GM21423 (cell line): ENCODE data around the gene NRXN3.

Experiments used
- ATAC-seq: cut with Tn5 transposase; IDR thresholded peaks from one replicate; pipeline ENCODE4 v1.9.1; 2021; ENCODE audit warnings: mild to moderate bottlenecking, moderate library complexity; ENCODE audit not compliant: unreplicated experiment

NRXN3 gene

DNA sequence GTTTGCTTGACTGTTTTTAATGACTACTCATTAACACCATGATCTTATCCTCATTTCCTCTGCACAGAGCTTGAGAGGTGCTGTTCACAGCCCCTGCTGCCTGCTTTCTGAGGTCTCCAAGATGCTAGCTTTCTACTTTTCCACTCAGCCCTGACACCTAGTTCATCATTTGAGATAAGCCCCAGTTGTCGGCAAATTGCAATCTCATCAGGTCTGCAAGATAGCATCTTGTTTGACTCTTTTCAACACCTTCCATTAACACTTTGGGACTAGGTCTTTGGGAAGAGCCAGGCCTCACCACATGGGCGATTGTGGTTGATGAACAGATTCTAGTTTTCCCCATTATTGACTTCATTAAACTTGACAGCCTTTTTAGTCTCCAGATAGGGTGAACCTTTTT lies 1136.4 kb downstream of the NRXN3 start:
- ATAC-seq = no peak

DNA sequence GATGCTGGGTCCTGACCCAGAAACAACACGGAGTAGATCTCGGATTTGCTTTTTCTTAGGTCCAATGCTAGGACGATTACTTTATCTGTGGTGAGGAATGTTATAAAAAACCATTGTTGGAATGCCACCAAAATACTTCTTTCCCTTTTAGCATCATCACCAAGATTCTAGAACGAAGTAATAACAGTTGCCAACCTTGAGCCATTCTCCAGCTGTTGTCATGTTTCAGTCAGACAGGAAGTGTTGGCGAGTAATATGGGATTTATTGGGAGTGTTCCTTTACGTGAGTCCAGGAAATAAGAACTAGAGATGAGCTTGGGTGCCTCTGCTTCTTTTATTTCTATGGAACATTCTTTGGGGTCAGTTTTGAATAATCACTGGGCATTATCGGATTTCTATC lies 1148.2 kb downstream of the NRXN3 start:
- ATAC-seq = no peak

GRCh38 chr14:79320561-79320960 lies 1150.4 kb downstream of the NRXN3 start:
- no peak for ATAC-seq

GRCh38 chr14:79321070-79321469 lies 1150.9 kb downstream of the NRXN3 start:
- no peak for ATAC-seq

GRCh38 chr14:79325071-79325470 lies 1154.9 kb downstream of the NRXN3 start:
- ATAC-seq = no peak

DNA sequence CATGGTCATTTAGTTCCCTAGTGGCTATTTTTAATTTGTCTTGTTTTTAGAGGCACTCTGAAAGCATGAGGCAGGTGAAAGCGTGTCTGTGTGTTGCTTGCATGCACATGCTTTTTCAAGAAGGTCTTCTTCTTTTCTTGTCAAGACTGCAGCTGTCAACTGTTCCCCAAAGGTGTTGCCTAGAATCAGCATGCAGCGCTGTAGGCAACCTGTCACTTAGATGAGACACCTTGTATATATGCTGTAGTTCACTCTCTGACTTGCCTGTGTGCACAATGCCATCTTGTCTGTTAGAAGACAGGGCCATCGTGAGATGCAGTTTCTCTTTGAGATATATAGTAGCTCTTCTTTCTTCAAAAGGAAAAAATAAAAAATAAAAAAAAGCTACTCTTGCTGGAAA lies 1155.4 kb downstream of the NRXN3 start:
- ATAC-seq = no peak

- ATAC-seq = no peak
Observed at GRCh38 chr14:79328863-79329262, 1158.7 kb downstream of the NRXN3 start.

- ATAC-seq = no peak
Observed at GRCh38 chr14:79331830-79332229, 1161.7 kb downstream of the NRXN3 start.

GRCh38 chr14:79332504-79333197 lies 1162.5 kb downstream of the NRXN3 start:
- ATAC-seq = no peak

GRCh38 chr14:79333198-79333546 lies 1163.0 kb downstream of the NRXN3 start:
- no peak for ATAC-seq

DNA sequence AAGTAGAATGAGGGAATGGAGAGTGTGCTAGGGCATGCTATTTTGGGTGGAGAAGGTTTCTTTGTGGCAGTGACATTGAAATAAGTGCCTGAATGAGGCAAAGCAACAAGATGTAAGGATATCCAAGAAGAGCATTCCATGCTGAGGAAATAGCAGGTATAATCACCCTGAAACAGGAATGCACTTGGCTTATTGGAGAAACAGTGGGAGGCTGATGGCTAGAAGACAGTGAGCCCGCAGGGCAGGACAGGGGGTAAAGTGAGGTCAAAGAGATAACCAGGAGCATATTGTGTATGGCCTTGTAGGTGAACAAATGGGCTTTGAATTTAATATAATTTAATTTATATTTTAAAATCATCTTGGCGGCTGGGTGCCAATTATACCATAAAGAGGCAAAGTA lies 1164.1 kb downstream of the NRXN3 start:
- no peak for ATAC-seq

DNA sequence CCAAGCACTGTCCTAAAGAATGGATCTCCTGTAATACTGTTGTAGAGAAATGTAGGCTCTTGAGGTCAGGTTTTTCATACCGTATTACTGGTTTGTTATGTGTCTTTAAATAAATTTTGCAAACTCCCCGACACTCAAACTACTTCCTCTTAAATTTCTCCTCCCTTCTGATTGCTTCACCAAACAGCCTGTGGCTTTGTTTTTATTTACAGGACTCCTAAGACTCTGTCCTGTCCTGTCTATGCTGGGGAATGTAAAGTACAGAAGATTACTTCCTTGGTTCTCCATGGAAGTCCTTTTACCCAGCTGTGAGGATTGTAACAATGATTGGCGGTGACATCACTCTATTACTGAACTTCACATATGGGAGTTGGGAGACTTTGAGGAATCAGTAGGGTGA lies 1167.6 kb downstream of the NRXN3 start:
- ATAC-seq = no peak

- no peak for ATAC-seq
Observed at GRCh38 chr14:79342942-79343341, 1172.8 kb downstream of the NRXN3 start.

DNA sequence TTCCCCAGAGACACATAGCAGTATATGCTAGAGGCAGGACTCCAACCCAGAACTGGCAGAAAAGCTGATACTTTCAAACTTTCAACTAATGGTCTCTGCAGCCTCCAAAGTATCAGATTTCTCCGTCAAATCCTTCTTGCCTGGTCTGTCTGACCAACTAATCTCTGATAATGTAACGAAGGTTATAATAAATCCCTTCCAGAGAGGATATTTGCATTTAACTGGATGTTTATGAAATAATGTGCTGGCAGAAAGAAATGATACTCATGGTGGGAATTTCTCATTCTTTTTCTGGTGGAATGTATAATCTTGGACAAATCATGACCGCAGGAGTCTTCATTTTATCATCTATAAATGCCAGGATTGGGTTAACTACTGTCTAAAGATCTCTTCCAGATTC lies 1180.8 kb downstream of the NRXN3 start:
- ATAC-seq = no peak

DNA sequence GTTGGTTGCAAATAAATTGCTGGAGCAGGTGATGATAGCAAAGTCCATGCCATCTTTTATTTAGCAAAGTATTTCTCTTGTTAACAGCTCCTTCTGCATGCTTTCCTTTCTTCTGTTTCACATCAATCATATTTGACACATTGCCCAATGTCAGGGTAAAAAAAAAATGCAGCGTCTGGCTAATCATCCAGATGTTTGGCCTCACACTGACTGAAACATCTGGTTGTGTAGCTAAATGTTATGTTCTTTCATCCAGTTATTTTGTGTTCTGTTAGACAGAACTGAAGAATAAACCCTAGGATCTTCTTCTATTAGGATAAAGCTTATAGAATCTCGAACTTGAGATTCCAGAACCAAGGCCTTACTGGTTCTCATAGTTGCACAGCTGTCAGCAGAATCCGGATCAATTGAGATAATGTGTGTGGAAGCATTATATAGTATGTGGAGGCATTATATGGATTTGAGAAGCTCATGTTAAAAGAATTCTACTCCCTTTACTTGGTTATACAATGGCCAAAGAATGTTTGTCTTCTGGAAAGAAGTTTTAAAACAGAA lies 1182.0 kb downstream of the NRXN3 start:
- ATAC-seq = no peak

DNA sequence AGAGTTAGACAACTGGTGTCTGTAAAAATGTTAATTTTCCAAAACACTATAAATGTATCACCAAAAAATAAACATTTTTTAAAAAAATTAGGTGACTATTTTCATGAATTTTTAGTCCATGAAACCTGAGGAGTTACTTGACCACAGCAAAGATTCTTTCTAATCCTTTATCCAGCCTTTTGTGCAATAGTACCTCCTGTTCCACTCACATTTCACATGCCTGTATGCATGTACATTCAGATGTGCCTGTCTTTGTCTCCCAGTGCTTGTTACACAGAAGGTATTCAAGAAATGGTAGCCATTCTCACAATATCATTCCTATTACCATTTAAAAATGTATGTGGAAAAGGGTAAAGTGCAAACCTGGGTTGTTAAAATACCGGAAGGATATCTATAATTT lies 1184.2 kb downstream of the NRXN3 start:
- ATAC-seq = no peak

GRCh38 chr14:79356040-79356439 lies 1185.9 kb downstream of the NRXN3 start:
- no peak for ATAC-seq

DNA sequence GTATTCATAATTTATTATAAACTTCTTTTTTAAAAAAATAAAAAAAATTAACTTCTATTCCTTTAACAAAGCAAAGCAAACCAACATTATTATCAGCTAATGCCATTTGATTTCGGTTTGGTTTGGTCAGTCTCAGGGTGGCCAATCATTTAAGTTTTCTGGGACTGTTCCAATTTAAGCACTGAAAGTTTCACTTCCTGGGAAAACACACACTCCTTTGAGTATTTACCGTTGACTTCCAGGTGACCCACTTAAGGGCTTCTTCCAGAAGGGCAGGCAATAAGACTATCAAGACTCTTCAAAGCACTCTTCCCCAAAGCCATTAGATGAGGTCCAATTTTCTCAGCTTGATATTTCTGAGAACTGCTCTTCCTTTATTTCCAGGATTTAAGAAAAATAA lies 1187.1 kb downstream of the NRXN3 start:
- ATAC-seq = no peak

- no peak for ATAC-seq
Observed at GRCh38 chr14:79363291-79363690, 1193.1 kb downstream of the NRXN3 start.

DNA sequence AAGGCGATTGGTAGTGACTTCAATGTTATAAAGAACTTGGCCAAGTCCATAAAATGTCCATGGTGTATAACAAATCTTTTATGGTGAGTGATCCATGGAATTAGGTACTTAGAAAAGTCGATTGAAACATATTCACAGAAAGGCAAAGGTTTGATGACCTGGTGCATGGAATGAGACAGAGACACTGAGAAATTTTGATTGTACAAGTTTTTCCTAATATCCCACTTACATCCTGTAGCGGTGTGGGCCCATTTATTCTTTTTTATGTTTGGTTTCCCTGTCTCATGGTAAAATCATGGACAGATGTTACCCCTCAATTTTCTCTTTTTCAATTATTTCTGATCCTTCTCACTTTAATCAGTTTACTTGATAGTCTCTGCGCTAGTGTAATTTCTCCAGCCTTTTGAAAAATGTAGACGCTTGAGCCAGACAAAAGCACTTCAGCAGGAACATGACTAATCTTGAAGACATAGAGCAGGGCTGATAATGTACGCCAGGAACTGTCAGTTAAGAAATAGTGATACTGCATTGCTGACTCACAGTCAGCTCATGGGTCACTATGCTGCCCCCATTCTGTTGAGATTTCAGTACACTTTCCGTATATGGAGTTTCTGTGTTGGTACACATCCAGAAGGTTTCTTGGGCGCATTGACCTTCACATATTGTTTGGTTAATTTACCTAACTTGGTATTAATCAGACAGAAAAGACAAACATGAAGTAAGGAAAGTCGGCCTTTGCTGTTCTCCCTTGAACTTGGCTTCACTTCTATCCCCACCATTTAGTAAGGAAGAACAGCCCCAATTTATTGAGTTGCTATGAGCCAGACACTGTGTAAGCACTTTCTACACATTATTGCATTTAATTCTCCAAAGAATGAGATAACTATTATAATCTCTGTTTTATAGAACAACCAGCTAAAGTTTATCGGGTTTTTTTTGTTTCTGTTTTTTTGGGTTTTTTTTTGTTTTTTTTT lies 1199.5 kb downstream of the NRXN3 start:
- no peak for ATAC-seq

- ATAC-seq = no peak
Observed at GRCh38 chr14:79370969-79371368, 1200.8 kb downstream of the NRXN3 start.

- ATAC-seq = no peak
Observed at GRCh38 chr14:79373451-79373850, 1203.3 kb downstream of the NRXN3 start.
